Left ventricle myocardium superior (tissue), 1 donor: ENCODE data around the gene POLR2I. TPM values are rescaled to one million over a fixed set of nuclear protein-coding genes. Genes with fewer than 3 reads are reported as not detected.

ENCODE experiments used
- ATAC-seq: fragments of 200-7000 bp; cut with Tn5 transposase; one replicate; pipeline ENCODE4 v1.9.1; 2020; ENCODE audit warnings: mild to moderate bottlenecking, moderate library complexity
- DNase-seq: peaks from one replicate; pipeline ENCODE4 v3.0.0-alpha.2; 2020
- intact Hi-C: fragments of 100-400 bp; cut with micrococcal nuclease; formaldehyde crosslinking; loops from one replicate; pipeline ENCODE4 v1.11.0; 2022
- long read RNA-seq: library from polyadenylated mRNA; unstranded; transcript quantifications from one replicate; pipeline ENCODE4 v2.0.0, GENCODE V29; 2021
- total RNA-seq: library from RNA; stranded (reverse); fragmentation: NEBNext Ultra II Directional; extraction: Animal tissue kit (Norgen Biotek cat#: 25700); gene quantifications from one replicate; pipeline ENCODE4 v1.2.1, GENCODE V29; 2021
- donor health status: DM: no; HTN: yes; CAD: no; lungs with severe emphysema.

The POLR2I gene
- 157 TPM for total RNA-seq
- long read RNA-seq, transcript POLR2I-201 (6 exons, 913 nt), result major isoform, 70 of 96 reads
- long read RNA-seq, transcript POLR2I-206 (5 exons, 542 nt), result minor isoform, 12 of 96 reads
- long read RNA-seq, transcript POLR2I-202 (5 exons, 368 nt), result minor isoform, 6 of 96 reads
- long read RNA-seq, partial matches to known transcripts, result 8 of 96 reads
- long read RNA-seq, other reads (novel, unspliced or antisense), result 0 of 96 reads

- ATAC-seq (peak; percentile 94), DNase-seq (peak; percentile 98)
- intact Hi-C loops, result no loop called here
Observed at GRCh38 chr19:36114721-36115452, at the start of gene POLR2I. POLR2I (minus strand) TSS chr19:36114875; CDS start chr19:36114856, 19 bp downstream.

- ATAC-seq (no peak), DNase-seq (no peak)
- intact Hi-C loops, result no loop called here
Observed at GRCh38 chr19:36163813-36164212, 49.1 kb upstream of the POLR2I start.

- no peak for DNase-seq
- intact Hi-C loops, result no loop called here
- peak; percentile 76 for ATAC-seq
Observed at GRCh38 chr19:36160821-36161596, 46.3 kb upstream of the POLR2I start.

GRCh38 chr19:36153126-36153525 lies 38.5 kb upstream of the POLR2I start:
- ATAC-seq, result no peak
- DNase-seq, result no peak
- intact Hi-C loops, result no loop called here

- intact Hi-C loops, result no loop called here
Observed at GRCh38 chr19:36152352-36153091, 37.8 kb upstream of the POLR2I start, which contains the start of gene COX7A1. COX7A1 (minus strand) TSS chr19:36152447; CDS start chr19:36152407, 40 bp downstream.

GRCh38 chr19:36152019-36152351 lies 37.3 kb upstream of the POLR2I start:
- DNase-seq, result no peak
- intact Hi-C loops, result no loop called here
- ATAC-seq, result no peak

More at GRCh38 chr19:36152352-36153091, 37.8 kb upstream of the POLR2I start, which contains the start of gene COX7A1:
- peak; percentile 92 for DNase-seq
- ATAC-seq, result peak; percentile 91

GRCh38 chr19:36151144-36152018 lies 36.7 kb upstream of the POLR2I start:
- DNase-seq (peak; percentile 78), ATAC-seq (peak; percentile 67)
- intact Hi-C loops, result no loop called here

- intact Hi-C loops, result no loop called here
- DNase-seq (no peak), ATAC-seq (peak; percentile 0)
Observed at GRCh38 chr19:36150586-36150985, 35.9 kb upstream of the POLR2I start.

- peak; percentile 9 for ATAC-seq
- DNase-seq, result peak; percentile 53
- intact Hi-C loops, result no loop called here
Observed at GRCh38 chr19:36149673-36150406, 35.2 kb upstream of the POLR2I start.

- intact Hi-C loops, result no loop called here
- no peak for ATAC-seq
- DNase-seq, result no peak
Observed at GRCh38 chr19:36144624-36145023, 29.9 kb upstream of the POLR2I start.

- DNase-seq (no peak), ATAC-seq (no peak)
- intact Hi-C loops, result no loop called here
Observed at GRCh38 chr19:36142496-36142895, 27.8 kb upstream of the POLR2I start.

GRCh38 chr19:36142046-36142445 lies 27.4 kb upstream of the POLR2I start:
- no peak for ATAC-seq
- intact Hi-C loops, result no loop called here
- DNase-seq, result no peak

- intact Hi-C loops, result no loop called here
- ATAC-seq (peak; percentile 78), DNase-seq (peak; percentile 92)
Observed at GRCh38 chr19:36141039-36141927, 26.6 kb upstream of the POLR2I start.

- ATAC-seq, result peak; percentile 26
- DNase-seq, result peak; percentile 53
- intact Hi-C loops, result no loop called here
Observed at GRCh38 chr19:36140304-36141038, 25.8 kb upstream of the POLR2I start.

- DNase-seq (peak; percentile 99), ATAC-seq (peak; percentile 91)
- intact Hi-C loops, result no loop called here
Observed at GRCh38 chr19:36139473-36140303, 25.0 kb upstream of the POLR2I start, which contains the start of gene CAPNS1. CAPNS1 (plus strand) TSS chr19:36140066; CDS start chr19:36141012, 946 bp downstream.
